ENCODE data around the gene TAAR8. TPM values are rescaled to one million over a fixed set of nuclear protein-coding genes. Genes with fewer than 3 reads are reported as not detected.
"Not testable (repeated sequence)": the region's sequence is repeated elsewhere in the genome, so short reads cannot be mapped to it uniquely, and the experiment has no call there.

Gene TAAR8, protein sequence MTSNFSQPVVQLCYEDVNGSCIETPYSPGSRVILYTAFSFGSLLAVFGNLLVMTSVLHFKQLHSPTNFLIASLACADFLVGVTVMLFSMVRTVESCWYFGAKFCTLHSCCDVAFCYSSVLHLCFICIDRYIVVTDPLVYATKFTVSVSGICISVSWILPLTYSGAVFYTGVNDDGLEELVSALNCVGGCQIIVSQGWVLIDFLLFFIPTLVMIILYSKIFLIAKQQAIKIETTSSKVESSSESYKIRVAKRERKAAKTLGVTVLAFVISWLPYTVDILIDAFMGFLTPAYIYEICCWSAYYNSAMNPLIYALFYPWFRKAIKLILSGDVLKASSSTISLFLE
- total RNA-seq = not detected

DNA sequence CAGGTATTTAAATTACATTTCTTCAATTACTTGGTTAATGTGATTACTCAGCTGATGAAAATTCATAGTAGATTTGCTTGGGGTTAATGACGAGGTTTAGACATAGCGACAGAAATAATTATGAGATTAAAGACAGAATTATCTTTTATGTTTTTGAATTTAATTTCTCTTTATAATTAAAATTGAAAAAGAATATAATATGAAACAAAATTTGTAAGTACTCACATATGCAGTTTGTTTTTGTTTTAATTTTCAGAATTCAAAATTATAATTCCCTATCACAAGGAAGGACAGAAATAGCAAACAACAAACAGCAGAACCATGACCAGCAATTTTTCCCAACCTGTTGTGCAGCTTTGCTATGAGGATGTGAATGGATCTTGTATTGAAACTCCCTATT, at the start of gene TAAR8:
Gene TAAR8 (plus strand): TSS at position 301 of the 400 bp plus-strand sequence. CDS start 21 bp downstream, at position 322.
- DNase-seq = no peak

GRCh38 chr6:132504757-132505156, 47.7 kb upstream of the TAAR8 start:
- DNase-seq = no peak

GRCh38 chr6:132505158-132505557, 47.3 kb upstream of the TAAR8 start:
- DNase-seq = no peak

- DNase-seq = no peak
These were observed 46.0 kb upstream of the TAAR8 start for GRCh38 chr6:132506461-132506860.

- no peak for DNase-seq
These were observed 45.3 kb upstream of the TAAR8 start for GRCh38 chr6:132506869-132507808.

DNA sequence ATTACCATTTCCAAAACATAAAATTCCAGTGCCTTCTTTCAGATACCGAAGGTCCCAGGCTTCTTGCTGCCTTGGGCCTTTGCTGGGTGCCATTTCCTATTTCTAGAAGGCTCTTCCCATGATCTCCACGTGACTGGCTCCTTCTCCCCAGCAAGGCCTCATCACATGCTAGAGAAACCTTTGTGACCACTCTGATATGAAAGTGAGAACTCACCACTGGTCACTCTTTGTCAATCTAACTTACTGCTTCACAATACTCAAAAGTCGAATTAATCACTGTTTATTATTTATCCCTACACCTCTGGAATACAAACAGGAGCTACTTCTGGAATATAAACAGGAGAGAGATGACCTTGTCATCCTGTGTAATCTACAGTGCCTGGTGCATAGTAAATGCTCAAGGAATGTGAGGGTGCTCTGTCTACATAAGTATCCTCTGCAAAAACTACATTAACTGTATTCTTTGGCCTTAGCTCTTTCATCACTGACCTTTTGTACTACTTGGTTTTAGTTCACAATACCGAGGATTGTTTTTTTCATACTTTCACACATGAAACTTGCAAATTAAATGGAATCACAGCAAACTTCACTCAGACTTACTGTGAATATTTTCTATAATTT, 41.2 kb upstream of the TAAR8 start:
- DNase-seq = no peak

GRCh38 chr6:132511831-132512220, 40.6 kb upstream of the TAAR8 start:
- no peak for DNase-seq

- DNase-seq = no peak
These were observed 40.2 kb upstream of the TAAR8 start for GRCh38 chr6:132512342-132512637.

- DNase-seq = peak; percentile 97
These were observed 39.5 kb upstream of the TAAR8 start, which contains the start of gene STX7 for GRCh38 chr6:132512638-132513632. Gene STX7 (minus strand): TSS chr6:132513116. CDS start chr6:132503530, 9,586 bp downstream.

GRCh38 chr6:132513831-132514545, 38.5 kb upstream of the TAAR8 start:
- no peak for DNase-seq

DNA sequence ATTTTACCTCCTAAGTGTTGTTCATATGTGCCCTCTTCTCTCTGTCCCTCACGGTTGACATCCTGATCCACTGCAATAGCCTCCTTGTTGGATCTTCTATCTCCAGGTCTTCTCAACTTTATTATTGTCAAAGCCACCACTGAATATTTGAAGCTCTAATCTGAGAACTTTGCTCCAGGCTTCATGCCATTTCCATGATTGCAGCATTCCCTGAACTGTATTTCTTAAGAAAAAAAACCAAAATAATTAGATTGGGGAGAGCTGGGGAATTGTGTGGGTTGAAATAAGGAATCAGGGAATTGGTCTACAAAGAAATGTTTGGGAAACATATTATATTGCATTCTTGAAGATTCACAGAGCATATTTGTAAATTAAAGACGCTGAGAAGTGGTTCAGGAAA, 37.1 kb upstream of the TAAR8 start:
- no peak for DNase-seq

DNA sequence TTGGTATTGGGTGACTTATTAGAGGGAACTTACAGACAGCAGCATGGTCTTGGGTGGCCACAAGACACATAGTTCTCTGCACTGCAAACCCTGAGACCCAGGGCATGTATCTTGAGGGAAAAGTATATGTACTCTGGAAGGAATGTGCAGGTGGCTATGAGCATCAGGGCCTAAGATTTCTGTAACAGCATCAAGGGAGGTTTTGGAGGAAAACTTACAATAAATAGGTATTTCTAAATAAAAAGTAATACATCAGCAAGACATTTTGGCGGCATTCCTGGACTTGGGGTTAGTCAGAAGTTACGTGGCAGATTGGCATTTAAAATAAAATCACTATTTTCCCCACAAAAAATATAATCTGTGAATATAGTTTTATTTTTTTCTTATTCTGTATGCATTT, 31.5 kb upstream of the TAAR8 start:
- no peak for DNase-seq

- DNase-seq = no peak
These were observed 27.8 kb upstream of the TAAR8 start for GRCh38 chr6:132524646-132525045.

GRCh38 chr6:132525866-132526265, 26.6 kb upstream of the TAAR8 start:
- DNase-seq = no peak

- DNase-seq = no peak
These were observed 26.0 kb upstream of the TAAR8 start for GRCh38 chr6:132526461-132526860.

GRCh38 chr6:132527791-132528190, 24.7 kb upstream of the TAAR8 start:
- DNase-seq = no peak

- peak; percentile 88 for DNase-seq
These were observed 22.0 kb upstream of the TAAR8 start for GRCh38 chr6:132530293-132530974.

GRCh38 chr6:132534546-132534945, 17.9 kb upstream of the TAAR8 start:
- not testable (repeated sequence) for DNase-seq

- DNase-seq = no peak
These were observed 15.3 kb upstream of the TAAR8 start for GRCh38 chr6:132537145-132537544.

GRCh38 chr6:132537977-132538376, 14.5 kb upstream of the TAAR8 start, which contains the start of gene TAAR9:
Gene TAAR9 (plus strand): TSS chr6:132538277. CDS start chr6:132538290, 13 bp downstream.
- DNase-seq = no peak

All from tongue (tissue), 2 donors.